ENCODE results near the gene KCNAB1. TPM values are rescaled to one million over a fixed set of nuclear protein-coding genes. Genes with fewer than 3 reads are reported as not detected.

Gene KCNAB1
- total and polyA plus RNA-seq, 2 of the 8 experiments (the other 6 are each of a cell fraction or from before 2014, with no cell fraction given), result 0.51 to 2.3 TPM

- Histone ChIP-seq H3K4ac (replicated peaks; ENCODE audit: insufficient read length, low read depth, low read length) (no peak overlapping the region), H3K27ac (ENCODE audit: low read depth, low read length) (no peak overlapping the region), H3K79me1 (ENCODE audit: low read depth, low read length) (no peaks in the 10 kb centered on the region), H3K23ac (ENCODE audit: insufficient read length) (no peak overlapping the region), H3K4me1 (replicated peaks in 1 of 4; ENCODE audit: control insufficient read depth in 3 of 4, insufficient read depth in 4 of 4, low read length in 3 of 4) (peaks cover 5 to 16% (median 13%) of the 10 kb centered on the region in 4 experiments; a peak in 5 of 7 replicates), H4K8ac (ENCODE audit: extremely low read depth, insufficient read depth, low read length) (no peak overlapping the region), H2BK15ac (ENCODE audit: low read length) (no peak overlapping the region), H2AFZ (ENCODE audit: low read length) (no peak overlapping the region), H3K4me2 (ENCODE audit: insufficient read depth in 1 of 2, low read depth in 2 of 2, low read length in 2 of 2) (no peak overlapping the region), H2BK12ac (ENCODE audit: low read depth, low read length) (no peak overlapping the region), H3K79me2 (ENCODE audit: control insufficient read depth in 1 of 2, insufficient read depth in 2 of 2, low read length in 2 of 2) (no peaks in the 10 kb centered on the region), H3K23me2 (ENCODE audit: low read depth, low read length) (no peaks in the 10 kb centered on the region), H3K18ac (ENCODE audit: extremely low read depth, low read length) (no peak overlapping the region), H2BK20ac (ENCODE audit: low read length) (no peak overlapping the region), H3K9ac (replicated peaks in 1 of 4; ENCODE audit: extremely low read depth in 1 of 4, low read depth in 3 of 4, low read length in 3 of 4) (no peak overlapping the region), H4K20me1 (replicated peaks in 1 of 2; ENCODE audit: control insufficient read depth in 1 of 2, insufficient read depth in 2 of 2, low read length in 2 of 2) (no peaks in the 10 kb centered on the region), H3K4me3 (ENCODE audit: extremely low read depth in 1 of 4, insufficient read depth in 2 of 4, low read depth in 3 of 4, low read length in 4 of 4) (no peak overlapping the region), H3K14ac (ENCODE audit: insufficient read length) (no peak overlapping the region), H3K56ac (replicated peaks; ENCODE audit: insufficient read length, low read depth, low read length) (no peak overlapping the region), H3K36me3 (ENCODE audit: control insufficient read depth in 2 of 4, insufficient read depth in 4 of 4, low read length in 3 of 4) (no peaks in the 10 kb centered on the region), H2AK5ac (ENCODE audit: low read depth, low read length) (no peak overlapping the region), H3K27me3 (replicated peaks in 1 of 4; ENCODE audit: control insufficient read depth in 3 of 4, extremely low read depth in 1 of 4, insufficient read depth in 3 of 4, low read length in 3 of 4) (no peaks in the 10 kb centered on the region), H2BK120ac (replicated peaks; ENCODE audit: low read depth, low read length) (no peak overlapping the region), H4K91ac (replicated peaks; ENCODE audit: insufficient read length, low read length) (no peak overlapping the region), H2BK5ac (ENCODE audit: low read depth, low read length) (no peak overlapping the region), H3K9me3 (ENCODE audit: insufficient read depth in 2 of 2, low read depth in 1 of 2, low read length in 1 of 2) (no peaks in the 10 kb centered on the region), H4K5ac (ENCODE audit: insufficient read length, low read depth, low read length) (no peak overlapping the region)
- POLR2A ChIA-PET (ENCODE audit: partially characterized antibody), result no interaction called here
- DNase-seq (ENCODE audit: low read depth in 1 of 2, low spot score in 2 of 2) (no peak), FAIRE-seq (no peak)
- 97% methylated on average over 7 of the region's 7 CpGs; no CpG with 5 or more reads in 1 of the 2 experiments for WGBS, 2 experiments (ENCODE audit: extremely low coverage in 1 of 2, insufficient coverage in 1 of 2, insufficient read length in 1 of 2, insufficient replicate concordance in 2 of 2, low coverage in 1 of 2, low lambda C conversion rate in 2 of 2, missing lambda C conversion rate in 1 of 2)
- TF ChIP-seq CBX5 (IDR thresholded peaks at IDR 0.05; ENCODE audit: low read depth, low read length) (no peak), KDM4A (IDR thresholded peaks at IDR 0.05; ENCODE audit: low read depth, low read length, severe bottlenecking) (no peak), SAP30 (IDR thresholded peaks at IDR 0.05; ENCODE audit: insufficient read depth, insufficient replicate concordance, low read length) (no peak), CTCF (IDR thresholded peaks at IDR 0.05; ENCODE audit: control extremely low read depth in 1 of 3, insufficient read depth in 1 of 3, low read depth in 1 of 3, low read length in 3 of 3) (no peak), NANOG (IDR thresholded peaks at IDR 0.05; ENCODE audit: insufficient read depth, low read depth, low read length, poor library complexity, severe bottlenecking) (no peak), SP2 (IDR thresholded peaks at IDR 0.05; ENCODE audit: low read length) (no peak), JUND (IDR thresholded peaks at IDR 0.05; ENCODE audit: low read length) (no peak), ZNF274 (IDR thresholded peaks at IDR 0.05; ENCODE audit: borderline replicate concordance, extremely low read depth, low read length) (no peak)
- CTCF ChIA-PET (ENCODE audit: partially characterized antibody), result interaction anchor here (0.8 to 3.0 kb wide), 4 partner anchors 9 to 47 kb away, joined by 4 to 32 read pairs (median 20); no protein-coding TSS in a partner anchor
Observed at GRCh38 chr3:156459434-156459833, 339.1 kb downstream of the KCNAB1 start.

Data from H1 (cell line).